Hematopoietic multipotent progenitor cell treated with erythropoietin and hydrocortisone succinate and interleukin-3 and kit ligand, for 4 days (in vitro differentiated cells): ENCODE data around the gene S1PR3.

ENCODE experiments used
- DNase-seq: peaks from one replicate; pipeline ENCODE4 v3.0.0-alpha.2; 2015

Gene S1PR3

GRCh38 chr9:89010526-89011111 is 19.4 kb downstream of the S1PR3 start:
- no peak for DNase-seq

- no peak for DNase-seq
These were observed 20.4 kb downstream of the S1PR3 start for GRCh38 chr9:89011683-89012082.

GRCh38 chr9:89012294-89013042 is 21.2 kb downstream of the S1PR3 start:
- DNase-seq: no peak

- DNase-seq: no peak
These were observed 22.4 kb downstream of the S1PR3 start for GRCh38 chr9:89013660-89014059.

GRCh38 chr9:89014153-89014552 is 22.9 kb downstream of the S1PR3 start:
- no peak for DNase-seq

- no peak for DNase-seq
These were observed 24.1 kb downstream of the S1PR3 start for GRCh38 chr9:89015336-89015735.

GRCh38 chr9:89020754-89021153 is 29.5 kb downstream of the S1PR3 start:
- DNase-seq: no peak

GRCh38 chr9:89021154-89021803 is 30.0 kb downstream of the S1PR3 start:
- DNase-seq: no peak

- no peak for DNase-seq
These were observed 30.9 kb downstream of the S1PR3 start for GRCh38 chr9:89022001-89022759.

GRCh38 chr9:89022902-89023301 is 31.6 kb downstream of the S1PR3 start:
- no peak for DNase-seq

GRCh38 chr9:89023740-89024139 is 32.5 kb downstream of the S1PR3 start:
- DNase-seq: no peak

- no peak for DNase-seq
These were observed 33.5 kb downstream of the S1PR3 start for GRCh38 chr9:89024727-89025126.

- no peak for DNase-seq
These were observed 34.3 kb downstream of the S1PR3 start for GRCh38 chr9:89025553-89025952.

GRCh38 chr9:89026876-89027275 is 35.6 kb downstream of the S1PR3 start:
- no peak for DNase-seq

GRCh38 chr9:89029788-89030187 is 38.5 kb downstream of the S1PR3 start:
- no peak for DNase-seq

- no peak for DNase-seq
These were observed 40.9 kb downstream of the S1PR3 start for GRCh38 chr9:89032173-89032572.

- no peak for DNase-seq
These were observed 41.4 kb downstream of the S1PR3 start for GRCh38 chr9:89032661-89033060.

- peak; percentile 5 for DNase-seq
These were observed 45.1 kb downstream of the S1PR3 start for GRCh38 chr9:89036383-89036782.

- peak; percentile 41 for DNase-seq
These were observed 45.6 kb downstream of the S1PR3 start for GRCh38 chr9:89036891-89037290.

- no peak for DNase-seq
These were observed 46.1 kb downstream of the S1PR3 start for GRCh38 chr9:89037346-89037745.

GRCh38 chr9:89037891-89038290 is 46.6 kb downstream of the S1PR3 start:
- DNase-seq: no peak

- no peak for DNase-seq
These were observed 47.3 kb downstream of the S1PR3 start for GRCh38 chr9:89038382-89039103.

GRCh38 chr9:89039104-89039465 is 47.8 kb downstream of the S1PR3 start:
- DNase-seq: no peak
